OCI-LY1 (cell line): ENCODE results near the gene USP25.

Experiments
- H2AFZ ChIP-seq: fragments of 200-600 bp; sonication (generic), shearing (Covaris generic); 2 replicates; pipeline ENCODE4 v1.6.0; 2014; ENCODE audit warnings: antibody characterized with exemption, mild to moderate bottlenecking, low read length
- H3F3A ChIP-seq: fragments of 200-600 bp; sonication (generic), shearing (Covaris generic); 2 replicates; pipeline ENCODE4 v1.6.0; 2014; ENCODE audit warnings: mild to moderate bottlenecking, antibody characterized with exemption, low read length, moderate library complexity; ENCODE audit not compliant: insufficient read depth
- H3K27ac ChIP-seq: fragments of 200-600 bp; sonication (generic); 2 replicates; pipeline ENCODE4 v1.5.1; 2014; ENCODE audit warnings: low read length, mixed run types, mild to moderate bottlenecking, low read depth; ENCODE audit not compliant: poor library complexity, severe bottlenecking
- H3K27me3 ChIP-seq: fragments of 200-600 bp; sonication (generic); 2 replicates; pipeline ENCODE4 v1.6.0; 2014; ENCODE audit warnings: antibody characterized with exemption, mild to moderate bottlenecking, low read length, moderate library complexity; ENCODE audit not compliant: insufficient read depth
- H3K36me3 ChIP-seq: fragments of 200-600 bp; sonication (generic); 2 replicates; pipeline ENCODE4 v1.6.1; 2014; ENCODE audit warnings: mild to moderate bottlenecking, antibody characterized with exemption, low read length, moderate library complexity, mixed read lengths; ENCODE audit not compliant: insufficient read depth
- H3K4me1 ChIP-seq: fragments of 200-600 bp; sonication (generic); 2 replicates; pipeline ENCODE4 v1.5.1; 2014; ENCODE audit warnings: mild to moderate bottlenecking, low read length, moderate library complexity; ENCODE audit not compliant: insufficient read depth, severe bottlenecking
- H3K4me2 ChIP-seq: fragments of 200-600 bp; sonication (generic), shearing (Covaris generic); 2 replicates; pipeline ENCODE4 v1.6.1; 2014; ENCODE audit warnings: low read length
- H3K4me3 ChIP-seq: fragments of 200-600 bp; sonication (generic); 2 replicates; pipeline ENCODE4 v1.5.1; 2014; ENCODE audit warnings: low read length, low read depth, mild to moderate bottlenecking, mixed read lengths; ENCODE audit not compliant: poor library complexity, severe bottlenecking
- H3K79me2 ChIP-seq: fragments of 200-600 bp; shearing (Covaris generic); 2 replicates; pipeline ENCODE4 v1.6.1; 2016; ENCODE audit warnings: mixed run types, low read length, mixed read lengths; ENCODE audit not compliant: insufficient read depth
- H3K9ac ChIP-seq: fragments of 200-600 bp; sonication (generic), shearing (Covaris generic); 2 replicates; pipeline ENCODE4 v1.6.1; 2014; ENCODE audit warnings: mild to moderate bottlenecking, low read length, mixed read lengths
- H3K9me2 ChIP-seq: fragments of 200-600 bp; sonication (generic), shearing (Covaris generic); 2 replicates; pipeline ENCODE4 v1.6.1; 2014; ENCODE audit warnings: low read depth, mild to moderate bottlenecking, low read length, mixed read lengths
- H3K9me3 ChIP-seq: fragments of 200-600 bp; shearing (Covaris generic); 2 replicates; pipeline ENCODE4 v1.6.1; 2014; ENCODE audit warnings: low read length, mixed read lengths
- H4K20me1 ChIP-seq: fragments of 200-600 bp; sonication (generic), shearing (Covaris generic); 2 replicates; pipeline ENCODE4 v1.6.0; 2016; ENCODE audit warnings: mild to moderate bottlenecking, low read length; ENCODE audit not compliant: insufficient read depth
- EZH2 ChIP-seq: fragments of 200-600 bp; sonication (generic), shearing (Covaris generic); IDR thresholded peaks from 2 replicates; pipeline ENCODE4 v1.8.0; 2017; ENCODE audit warnings: borderline replicate concordance, mixed run types, mild to moderate bottlenecking, antibody characterized with exemption, low read length, moderate library complexity, mixed read lengths
- TF ChIP-seq, protein P1 (sequence below): fragments of 200-600 bp; sonication (generic), shearing (Covaris generic); IDR thresholded peaks from 2 replicates; pipeline ENCODE4 v1.5.1; 2017; ENCODE audit warnings: mild to moderate bottlenecking, antibody characterized with exemption, low read length, moderate library complexity, mixed read lengths

The USP25 gene

DNA sequence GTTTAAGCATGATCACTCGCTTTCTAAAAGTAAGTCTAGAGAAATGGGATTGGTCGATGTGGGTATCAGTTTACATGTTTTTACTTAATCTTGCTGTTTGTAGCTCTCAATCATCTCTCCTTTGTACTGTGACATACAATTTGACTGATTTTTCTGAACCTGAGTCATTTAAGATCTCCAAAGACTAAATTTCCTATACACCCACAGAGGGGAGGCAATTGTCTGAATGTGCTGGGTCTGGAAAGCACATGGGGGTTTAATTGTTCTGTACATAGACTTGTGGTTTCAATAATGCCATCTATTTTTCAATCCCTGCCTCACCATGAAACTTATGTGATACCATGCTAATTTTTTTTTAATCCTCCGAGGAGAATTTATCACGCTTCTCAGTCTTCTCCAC, 65.8 kb downstream of the USP25 start:
- Histone ChIP-seq H3F3A (no peaks in the 10 kb centered on the region), H3K36me3 (peaks cover 27% of the 10 kb centered on the region), H3K79me2 (no peaks in the 10 kb centered on the region), H3K4me2 (no peak overlapping the region), H4K20me1 (no peaks in the 10 kb centered on the region), H2AFZ (no peak overlapping the region), H3K4me1 (no peaks in the 10 kb centered on the region), H3K4me3 (no peak overlapping the region), H3K9ac (no peak overlapping the region), H3K9me3 (no peaks in the 10 kb centered on the region), H3K27me3 (no peaks in the 10 kb centered on the region), H3K27ac (no peak overlapping the region), H3K9me2 (no peaks in the 10 kb centered on the region)
- TF ChIP-seq, protein P1, sequence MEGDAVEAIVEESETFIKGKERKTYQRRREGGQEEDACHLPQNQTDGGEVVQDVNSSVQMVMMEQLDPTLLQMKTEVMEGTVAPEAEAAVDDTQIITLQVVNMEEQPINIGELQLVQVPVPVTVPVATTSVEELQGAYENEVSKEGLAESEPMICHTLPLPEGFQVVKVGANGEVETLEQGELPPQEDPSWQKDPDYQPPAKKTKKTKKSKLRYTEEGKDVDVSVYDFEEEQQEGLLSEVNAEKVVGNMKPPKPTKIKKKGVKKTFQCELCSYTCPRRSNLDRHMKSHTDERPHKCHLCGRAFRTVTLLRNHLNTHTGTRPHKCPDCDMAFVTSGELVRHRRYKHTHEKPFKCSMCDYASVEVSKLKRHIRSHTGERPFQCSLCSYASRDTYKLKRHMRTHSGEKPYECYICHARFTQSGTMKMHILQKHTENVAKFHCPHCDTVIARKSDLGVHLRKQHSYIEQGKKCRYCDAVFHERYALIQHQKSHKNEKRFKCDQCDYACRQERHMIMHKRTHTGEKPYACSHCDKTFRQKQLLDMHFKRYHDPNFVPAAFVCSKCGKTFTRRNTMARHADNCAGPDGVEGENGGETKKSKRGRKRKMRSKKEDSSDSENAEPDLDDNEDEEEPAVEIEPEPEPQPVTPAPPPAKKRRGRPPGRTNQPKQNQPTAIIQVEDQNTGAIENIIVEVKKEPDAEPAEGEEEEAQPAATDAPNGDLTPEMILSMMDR, result no peak
- no peak for TF ChIP-seq EZH2

DNA sequence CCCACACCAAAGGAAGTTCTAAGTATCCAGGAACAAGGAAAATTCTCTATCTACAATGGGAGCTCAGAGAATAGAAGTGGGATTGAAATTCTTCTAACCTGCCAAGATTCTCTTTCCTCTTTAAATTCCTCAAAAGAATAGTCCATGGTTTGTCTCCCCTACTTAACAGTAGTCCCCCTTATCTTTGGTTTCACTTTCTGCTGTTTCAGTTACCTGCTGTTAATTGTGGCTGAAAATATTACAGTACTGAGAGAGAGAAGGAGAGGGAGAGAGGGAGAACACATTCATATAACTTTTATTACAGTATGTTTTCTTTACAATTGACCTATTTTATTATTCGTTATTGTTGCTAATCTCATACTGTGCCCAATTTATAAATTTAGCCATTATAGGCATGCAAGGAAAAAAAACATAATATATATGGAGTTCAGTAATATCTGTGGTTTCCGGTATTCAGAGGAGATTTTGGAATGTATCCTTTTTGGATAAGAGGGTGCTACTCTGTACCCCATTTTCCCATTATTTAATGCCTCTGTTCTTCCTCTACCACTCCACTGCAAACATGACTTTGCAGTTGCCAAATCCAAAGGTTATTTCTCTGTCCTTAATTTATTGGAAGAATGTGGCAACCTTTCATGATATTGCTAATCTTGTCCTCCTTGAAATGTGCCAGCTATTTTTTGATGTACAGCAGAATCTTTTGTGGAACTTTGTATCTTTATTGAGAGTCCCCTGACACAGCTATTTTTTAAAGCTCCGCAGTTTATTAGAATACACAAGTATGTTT, 68.0 kb downstream of the USP25 start:
- H3K27ac ChIP-seq, result no peak overlapping the region
- no peaks in the 10 kb centered on the region; the same call in 1 of the 2 replicates for H4K20me1 ChIP-seq
- no peak overlapping the region for H3K4me3 ChIP-seq
- no peaks in the 10 kb centered on the region for H3K4me1 ChIP-seq
- H3F3A ChIP-seq, result no peaks in the 10 kb centered on the region
- H3K9me2 ChIP-seq, result no peaks in the 10 kb centered on the region
- no peaks in the 10 kb centered on the region for H3K79me2 ChIP-seq
- no peak for TF ChIP-seq EZH2
- TF ChIP-seq, protein P1, result no peak
- no peak overlapping the region for H3K4me2 ChIP-seq
- H2AFZ ChIP-seq, result no peak overlapping the region
- no peaks in the 10 kb centered on the region for H3K9me3 ChIP-seq
- no peak overlapping the region for H3K9ac ChIP-seq
- H3K27me3 ChIP-seq, result no peaks in the 10 kb centered on the region
- H3K36me3 ChIP-seq, result peaks cover 20% of the 10 kb centered on the region; the same call in 1 of the 2 replicates

DNA sequence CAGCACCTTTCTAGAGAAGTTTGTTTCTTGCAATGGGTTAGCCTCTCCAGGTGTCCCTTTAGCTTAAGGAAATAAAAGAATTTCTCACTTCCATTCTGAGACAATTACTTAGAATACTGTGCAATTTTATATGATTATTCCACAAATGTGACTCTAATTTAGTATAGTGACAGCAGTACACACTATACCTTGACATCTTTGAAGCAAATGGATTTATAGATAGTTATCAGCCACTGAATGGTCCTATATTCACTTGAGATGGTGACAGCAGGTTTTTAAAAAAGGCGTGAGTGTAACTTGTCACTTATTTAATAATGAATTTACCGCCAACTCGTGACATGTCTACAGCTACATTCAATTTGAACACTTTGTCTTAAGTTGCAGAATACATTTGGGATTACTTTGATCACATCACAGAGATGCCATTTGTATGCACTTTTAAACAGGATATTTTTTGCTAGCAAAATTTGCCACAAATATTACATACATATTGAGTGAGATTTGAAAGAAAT, 71.6 kb downstream of the USP25 start:
- Histone ChIP-seq H3F3A (no peaks in the 10 kb centered on the region), H4K20me1 (no peaks in the 10 kb centered on the region; the same call in 1 of the 2 replicates), H2AFZ (no peak overlapping the region), H3K4me1 (no peaks in the 10 kb centered on the region), H3K27ac (no peak overlapping the region), H3K9me2 (no peaks in the 10 kb centered on the region), H3K79me2 (no peaks in the 10 kb centered on the region), H3K27me3 (no peaks in the 10 kb centered on the region), H3K4me3 (no peak overlapping the region), H3K9me3 (no peaks in the 10 kb centered on the region), H3K36me3 (peaks cover 20% of the 10 kb centered on the region; the same call in 1 of the 2 replicates), H3K4me2 (no peak overlapping the region), H3K9ac (no peak overlapping the region)
- TF ChIP-seq EZH2, result no peak
- TF ChIP-seq, protein P1, result no peak
